Thyroid gland (tissue), 4 donors: ENCODE measurements around the gene HSF4. TPM values are rescaled to one million over a fixed set of nuclear protein-coding genes. Genes with fewer than 3 reads are reported as not detected.
A peak's percentile ranks its signal among the peaks of the same experiment; 100 is the strongest.

Source experiments
- DNase-seq, 2 donors: peaks; one replicate each; pipeline ENCODE4 v3.0.0-alpha.2; 2019
- H3K27ac ChIP-seq, 3 donors: fragments of 200-600 bp; sonication (generic); 1 replicate in 2 of 3; 2 replicates in 1 of 3; pipeline ENCODE4 v1.5.1; 2016 to 2019; ENCODE audit warnings: mild to moderate bottlenecking in 1 of 3, moderate library complexity in 1 of 3
- H3K27me3 ChIP-seq: fragments of 200-600 bp; sonication (generic); one replicate; pipeline ENCODE4 v1.5.1; 2019
- H3K36me3 ChIP-seq, 2 donors: fragments of 200-600 bp; sonication (generic); one replicate each; pipeline ENCODE4 v1.5.1; 2016 to 2019
- H3K4me1 ChIP-seq, 2 donors: fragments of 200-600 bp; sonication (generic); one replicate each; pipeline ENCODE4 v1.5.1; 2017 to 2019
- H3K4me3 ChIP-seq, 3 donors: fragments of 200-600 bp; sonication (generic); replicated peaks in 1 of 3; 1 replicate in 2 of 3; 2 replicates in 1 of 3; pipeline ENCODE4 v1.5.1; 2016; ENCODE audit warnings: mild to moderate bottlenecking in 1 of 3
- H3K9me3 ChIP-seq: fragments of 200-600 bp; sonication (generic); one replicate; pipeline ENCODE4 v1.5.1; 2017
- CTCF ChIP-seq, 6 experiments: fragments of 200-600 bp in 3 of 6; fragments of 450-650 bp in 3 of 6; sonication (generic) in 3 of 6; IDR thresholded peaks; one replicate each; pipeline ENCODE4 v1.5.1; 2016 to 2019; ENCODE audit warnings: antibody characterized with exemption in 6 of 6, mild to moderate bottlenecking in 2 of 6, inconsistent platforms in 1 of 6, moderate library complexity in 1 of 6
- POLR2A ChIP-seq, 2 donors: fragments of 450-650 bp; IDR thresholded peaks; one replicate each; pipeline ENCODE4 v1.6.1; 2017; ENCODE audit warnings: antibody characterized with exemption in 2 of 2, mild to moderate bottlenecking in 2 of 2, moderate library complexity in 1 of 2
- WGBS, 2 donors: methylation state at CpG; one replicate each; pipeline ENCODE4 v1.1.5; 2017; 5-methylcytosine and 5-hydroxymethylcytosine counted together
- intact Hi-C: fragments of 100-400 bp; cut with DNase I; formaldehyde crosslinking; loops from one replicate; pipeline ENCODE4 v1.15.1; 2023
- total RNA-seq, 4 donors: library from RNA; depleted of rRNA; stranded (reverse); fragments of >200 nt; gene quantifications; one replicate each; pipeline ENCODE4 v1.2.3, GENCODE V29; 2016

HSF4 gene
- total RNA-seq, 4 donors from 2014 or later: 17.3 to 52.5 (median 36.6) TPM

DNA sequence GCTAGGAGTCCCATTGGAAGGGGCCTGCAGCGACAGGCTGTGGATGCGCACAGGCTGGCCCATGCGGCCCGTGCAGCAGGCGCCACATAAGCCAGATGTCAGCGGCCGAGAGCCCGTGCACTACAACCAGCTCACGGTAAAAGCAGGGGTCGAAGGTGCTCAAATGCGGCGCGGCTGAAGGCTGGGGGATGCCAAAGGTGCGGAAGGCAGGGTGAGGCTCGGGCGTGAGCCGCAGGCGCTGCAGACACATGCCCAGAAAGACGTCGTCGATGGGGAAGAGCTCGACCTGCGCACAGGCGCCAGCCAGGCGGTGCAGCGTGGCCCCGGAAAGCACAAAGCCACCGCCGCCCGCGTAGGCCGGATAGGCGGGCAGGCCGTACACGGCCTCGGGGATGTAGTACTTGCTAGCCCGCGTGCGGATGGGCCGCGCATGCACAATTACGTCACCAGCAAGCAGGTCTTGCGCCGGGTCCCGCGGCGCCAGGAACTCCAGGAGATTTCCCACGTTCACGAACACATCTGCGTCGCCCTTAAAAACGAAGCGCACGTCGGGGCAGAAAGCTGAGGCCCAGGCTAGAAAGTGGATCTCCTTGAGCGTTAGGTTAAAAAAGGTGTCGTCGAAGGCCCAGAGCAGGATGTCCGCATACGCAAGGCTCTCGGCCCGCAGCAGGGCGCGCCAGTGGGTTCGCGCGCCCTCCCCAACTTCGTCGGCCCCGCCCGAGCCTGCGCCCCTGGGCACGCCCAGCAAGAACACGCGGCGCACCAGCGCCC is 15.1 kb upstream of the HSF4 start:
- peak overlapping the region in 1 of 3 donors; percentile 67 for H3K4me3 ChIP-seq
- intact Hi-C loops: loop anchor here (5.0 to 10.0 kb wide), 2 partner anchors 45 to 122 kb away; partner anchors contain the start of genes CBFB and PHAF1

GRCh38 chr16:67150047-67150832 is 14.3 kb upstream of the HSF4 start:
- peak overlapping the region; percentile 60 to 67 (median 61) for H3K4me3 ChIP-seq
- intact Hi-C loops: loop anchor here (5.0 to 10.0 kb wide), 2 partner anchors 45 to 123 kb away; partner anchors contain the start of genes CBFB and PHAF1
- 3 to 37% methylated on average over 7 to 13 of the region's 94 CpGs for WGBS, 2 donors
- no peaks in the 10 kb centered on the region for H3K9me3 ChIP-seq
- peaks cover 6 to 9% of the 10 kb centered on the region in 2 donors for H3K36me3 ChIP-seq
- H3K27me3 ChIP-seq: no peaks in the 10 kb centered on the region
- H3K27ac ChIP-seq: peak overlapping the region; percentile 73 to 85 (median 83)
- H3K4me1 ChIP-seq: peaks cover 14 to 37% of the 10 kb centered on the region in 2 donors
- TF ChIP-seq CTCF (IDR thresholded peaks at IDR 0.05): no peak
- TF ChIP-seq POLR2A (IDR thresholded peaks at IDR 0.05): no peak
- DNase-seq: peak; percentile 52 to 65

More for the DNA sequence above, 15.1 kb upstream of the HSF4 start:
- no peak for DNase-seq
- Histone ChIP-seq H3K27me3 (no peaks in the 10 kb centered on the region), H3K36me3 (peaks cover 13 to 14% of the 10 kb centered on the region in 2 donors), H3K27ac (no peak overlapping the region), H3K4me1 (peaks cover 7 to 31% of the 10 kb centered on the region in 2 donors), H3K9me3 (no peaks in the 10 kb centered on the region)
- WGBS, 2 donors: 76 to 81% methylated on average over 66 to 76 of the region's 77 CpGs
- TF ChIP-seq POLR2A (IDR thresholded peaks at IDR 0.05) (no peak), CTCF (IDR thresholded peaks at IDR 0.05) (no peak)

DNA sequence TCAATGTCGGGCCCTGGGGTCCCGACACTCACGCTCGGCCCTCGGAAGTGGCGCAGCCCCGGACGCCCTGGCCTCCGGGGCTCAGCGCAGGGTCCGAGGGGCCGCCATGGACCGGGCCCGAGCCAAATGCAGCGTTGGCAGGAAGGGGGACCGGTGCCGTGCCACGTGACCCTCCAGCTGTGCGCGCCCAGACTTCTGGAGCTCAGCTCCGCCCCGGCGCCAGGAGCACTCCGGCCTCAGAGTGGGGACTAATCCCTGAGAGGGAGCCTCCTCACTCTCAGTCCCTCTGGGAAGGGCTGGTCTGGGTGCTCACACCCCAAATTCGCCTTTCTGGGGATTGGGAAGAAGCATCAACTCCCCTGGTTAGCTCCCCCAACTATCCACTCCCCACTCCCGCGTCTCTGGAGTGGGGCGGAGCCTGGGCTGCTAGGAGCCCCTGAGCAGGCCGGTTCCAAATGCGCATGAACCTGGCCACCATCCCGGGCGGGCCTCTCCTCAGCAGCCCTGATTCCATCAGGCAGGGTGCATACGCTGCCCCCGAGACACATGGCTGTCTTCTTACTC is 13.6 kb upstream of the HSF4 start, which contains the start of gene B3GNT9:
B3GNT9 (minus strand) TSS at position 166 of the 564 bp plus-strand sequence. CDS start 513 bp downstream, outside the sequence.
- intact Hi-C loops: loop anchor here (5.0 to 10.0 kb wide), 2 partner anchors 46 to 124 kb away; partner anchors contain the start of genes CBFB and PHAF1
- 0% methylated on average over 9 of the region's 34 CpGs; no CpG with 5 or more reads in 1 of the 2 donors for WGBS, 2 donors
- peaks cover 0 to 7% of the 10 kb centered on the region in 2 donors for H3K36me3 ChIP-seq
- H3K27ac ChIP-seq: peak within 1 kb of the TSS; percentile 73 to 85 (median 83)
- DNase-seq: peak; percentile 87 to 89
- TF ChIP-seq CTCF (IDR thresholded peaks at IDR 0.05) (no peak), POLR2A (IDR thresholded peaks at IDR 0.05) (peak in 1 of 2 donors; percentile 56)
- peaks cover 19 to 43% of the 10 kb centered on the region in 2 donors for H3K4me1 ChIP-seq
- H3K9me3 ChIP-seq: no peaks in the 10 kb centered on the region
- H3K27me3 ChIP-seq: no peaks in the 10 kb centered on the region
- peak within 1 kb of the TSS; percentile 60 to 67 (median 61) for H3K4me3 ChIP-seq

GRCh38 chr16:67151431-67152097 is 13.0 kb upstream of the HSF4 start:
- intact Hi-C loops: loop anchor here (5.0 to 10.0 kb wide), 2 partner anchors 47 to 124 kb away; partner anchors contain the start of genes CBFB and PHAF1
- peak overlapping the region in 1 of 3 donors; percentile 67 for H3K4me3 ChIP-seq
- TF ChIP-seq POLR2A (IDR thresholded peaks at IDR 0.05): no peak
- TF ChIP-seq CTCF (IDR thresholded peaks at IDR 0.05): no peak
- peak overlapping the region in 2 of 3 donors; percentile 83 to 85 for H3K27ac ChIP-seq
- no peaks in the 10 kb centered on the region for H3K27me3 ChIP-seq
- peaks cover 19 to 43% of the 10 kb centered on the region in 2 donors for H3K4me1 ChIP-seq
- DNase-seq: no peak
- peaks cover 0 to 7% of the 10 kb centered on the region in 2 donors for H3K36me3 ChIP-seq
- no peaks in the 10 kb centered on the region for H3K9me3 ChIP-seq
- 52 to 62% methylated on average over 7 to 8 of the region's 8 CpGs for WGBS, 2 donors
